ENCODE results near the gene BBS7.

- TF ChIP-seq CTCF (IDR thresholded peaks at IDR 0.05; ENCODE audit: poor library complexity) (no peak), EZH2phosphoT487 (IDR thresholded peaks at IDR 0.05; ENCODE audit: low read depth, severe bottlenecking, unreplicated experiment) (no peak)
These were observed 91.2 kb downstream of the BBS7 start for GRCh38 chr4:121778991-121779628.

Data from hepatocyte (in vitro differentiated cells).